Activated CD8-positive, alpha-beta memory T cell treated with anti-CD3 and anti-CD28 coated beads, Interleukin-2, amount 10 ng/mL, durations not matched to agents 7 days and 5 days (primary cell): ENCODE measurements around the gene DIAPH2. TPM values are rescaled to one million over a fixed set of nuclear protein-coding genes. Genes with fewer than 3 reads are reported as not detected.

Experiments used
- ATAC-seq: fragments of 150-1000 bp; cut with Tn5 transposase; one replicate; pipeline ENCODE4 v1.10.0; 2021; ENCODE audit warnings: moderate library complexity
- CTCF ChIA-PET: fragments of 350-600 bp; sonication (Branson Sonifier 250); formaldehyde crosslinking; loops from one replicate; lab custom pipeline; 2021; ENCODE audit warnings: antibody characterized with exemption; lab: Charles Lee
- DNase-seq: peaks from one replicate; pipeline ENCODE4 v3.0.0-alpha.2; 2020
- H3K27ac Mint-ChIP-seq: one replicate; pipeline ENCODE4 v1.8.0; 2021; ENCODE audit warnings: mild to moderate bottlenecking, mixed read lengths
- H3K27me3 Mint-ChIP-seq: one replicate; pipeline ENCODE4 v1.8.0; 2021; ENCODE audit warnings: mixed read lengths
- H3K36me3 Mint-ChIP-seq: one replicate; pipeline ENCODE4 v1.8.0; 2021; ENCODE audit warnings: mild to moderate bottlenecking, mixed read lengths
- H3K4me1 Mint-ChIP-seq: one replicate; pipeline ENCODE4 v1.8.0; 2021; ENCODE audit warnings: mixed read lengths
- H3K4me3 Mint-ChIP-seq: one replicate; pipeline ENCODE4 v1.8.0; 2021; ENCODE audit warnings: mild to moderate bottlenecking, moderate library complexity, mixed read lengths
- H3K9me3 Mint-ChIP-seq: one replicate; pipeline ENCODE4 v1.8.0; 2022; ENCODE audit warnings: low read depth, mixed read lengths
- total RNA-seq, 2 experiments: library from RNA; stranded (reverse); gene quantifications; one replicate each; pipeline ENCODE4 v1.2.3, GENCODE V29; 2021

DIAPH2 gene
- total RNA-seq, 2 experiments from 2014 or later: 7.9 to 14.4 TPM

GRCh38 chrX:97638621-97639020, 954.0 kb downstream of the DIAPH2 start:
- DNase-seq (no peak), ATAC-seq (no peak)
- no peak overlapping the region for H3K27ac Mint-ChIP-seq
- peaks cover 5% of the 10 kb centered on the region for H3K4me1 Mint-ChIP-seq
- CTCF ChIA-PET: no interaction called here
- no peaks in the 10 kb centered on the region for H3K36me3 Mint-ChIP-seq
- peaks cover 2% of the 10 kb centered on the region for H3K27me3 Mint-ChIP-seq
- no peaks in the 10 kb centered on the region for H3K9me3 Mint-ChIP-seq
- no peak overlapping the region for H3K4me3 Mint-ChIP-seq

GRCh38 chrX:97639526-97639925, 954.9 kb downstream of the DIAPH2 start:
- no peaks in the 10 kb centered on the region for H3K36me3 Mint-ChIP-seq
- H3K27me3 Mint-ChIP-seq: peaks cover 2% of the 10 kb centered on the region
- no peak overlapping the region for H3K4me3 Mint-ChIP-seq
- peaks cover 5% of the 10 kb centered on the region for H3K4me1 Mint-ChIP-seq
- no peak for DNase-seq
- H3K27ac Mint-ChIP-seq: no peak overlapping the region
- CTCF ChIA-PET: no interaction called here
- no peaks in the 10 kb centered on the region for H3K9me3 Mint-ChIP-seq
- no peak for ATAC-seq

Other genes starting within 250 kb of the DIAPH2 start
- gene RPA4, start 199.1 kb downstream of the DIAPH2 start, total RNA-seq: under 1 TPM; 0.52 to 0.91 TPM